Gastroesophageal sphincter (tissue), 4 donors: ENCODE data around the gene HS3ST3A1. TPM values are rescaled to one million over a fixed set of nuclear protein-coding genes. Genes with fewer than 3 reads are reported as not detected.
A peak's percentile ranks its signal among the peaks of the same experiment; 100 is the strongest.

Experiments
- ATAC-seq: fragments of 150-250 bp; one replicate; pipeline ENCODE4 v1.9.1; 2016; ENCODE audit warnings: mild to moderate bottlenecking, moderate library complexity
- H3K27ac ChIP-seq, 4 donors: fragments of 200-600 bp; sonication (generic) in 3 of 4; 1 replicate in 3 of 4; 2 replicates in 1 of 4; pipeline ENCODE4 v1.5.1; 2016 to 2019
- H3K27me3 ChIP-seq: fragments of 200-600 bp; sonication (generic); one replicate; pipeline ENCODE4 v1.5.1; 2019
- H3K36me3 ChIP-seq, 2 donors: fragments of 200-600 bp; sonication (generic); one replicate each; pipeline ENCODE4 v1.5.1; 2019; ENCODE audit warnings: control low read depth in 1 of 2
- H3K4me1 ChIP-seq, 3 donors: fragments of 200-600 bp; sonication (generic); 1 replicate in 2 of 3; 2 replicates in 1 of 3; pipeline ENCODE4 v1.5.1; 2016 to 2019; ENCODE audit warnings: control low read depth in 2 of 3
- H3K4me3 ChIP-seq, 2 donors: fragments of 200-600 bp; sonication (generic); one replicate each; pipeline ENCODE4 v1.5.1; 2019; ENCODE audit warnings: mild to moderate bottlenecking in 1 of 2, moderate library complexity in 1 of 2
- H3K9me3 ChIP-seq, 3 donors: fragments of 200-600 bp; sonication (generic); one replicate each; pipeline ENCODE4 v1.5.1; 2017 to 2019; ENCODE audit warnings: control low read depth in 2 of 3
- CTCF ChIP-seq, 4 experiments: fragments of 200-600 bp in 2 of 4; fragments of 450-650 bp in 2 of 4; sonication (generic) in 1 of 4; IDR thresholded peaks; one replicate each; pipeline ENCODE4 v1.5.1; 2017 to 2019; ENCODE audit warnings: antibody characterized with exemption in 4 of 4, mild to moderate bottlenecking in 2 of 4, moderate library complexity in 2 of 4
- EP300 ChIP-seq: sonication (generic); formaldehyde crosslinking; IDR thresholded peaks from one replicate; pipeline ENCODE4 v1.6.1; 2017; ENCODE audit warnings: antibody characterized with exemption, mild to moderate bottlenecking
- POLR2A ChIP-seq, 2 donors: fragments of 450-650 bp; IDR thresholded peaks; one replicate each; pipeline ENCODE4 v1.6.1; 2017; ENCODE audit warnings: antibody characterized with exemption in 2 of 2, mild to moderate bottlenecking in 2 of 2, moderate library complexity in 1 of 2
- POLR2AphosphoS5 ChIP-seq: sonication (generic); formaldehyde crosslinking; IDR thresholded peaks from one replicate; pipeline ENCODE4 v1.6.1; 2017; ENCODE audit warnings: antibody characterized with exemption
- whole genome bisulfite sequencing, 2 donors: methylation state at CpG; one replicate each; pipeline ENCODE4 v1.1.5; 2018; ENCODE audit warnings: low coverage in 1 of 2; 5-methylcytosine and 5-hydroxymethylcytosine counted together
- total RNA-seq, 4 donors: library from RNA; depleted of rRNA; stranded (reverse); fragments of >200 nt; gene quantifications; one replicate each; pipeline ENCODE4 v1.1.0, GENCODE V29; 2016

HS3ST3A1 gene
- total RNA-seq, 4 donors from 2014 or later: 5.9 to 10.9 (median 8.9) TPM

GRCh38 chr17:13616031-13616430 lies 14.3 kb upstream of the HS3ST3A1 start:
- no peak for TF ChIP-seq CTCF (IDR thresholded peaks at IDR 0.05)
- no peak for TF ChIP-seq POLR2A (IDR thresholded peaks at IDR 0.05)
- no peak for TF ChIP-seq POLR2AphosphoS5
- no peak for TF ChIP-seq EP300
- Histone ChIP-seq H3K27me3 (no peaks in the 10 kb centered on the region), H3K9me3 (no peaks in the 10 kb centered on the region), H3K4me3 (no peak overlapping the region), H3K36me3 (no peaks in the 10 kb centered on the region), H3K27ac (no peak overlapping the region), H3K4me1 (no peaks in the 10 kb centered on the region)
- WGBS, 2 donors: 75 to 85% methylated on average over 5 of the region's 5 CpGs
- no peak for ATAC-seq

- 50 to 82% methylated on average over 1 to 3 of the region's 4 CpGs for WGBS, 2 donors
- ATAC-seq: no peak
- H3K9me3 ChIP-seq: no peaks in the 10 kb centered on the region
- H3K4me3 ChIP-seq: no peak overlapping the region
- no peaks in the 10 kb centered on the region for H3K36me3 ChIP-seq
- H3K27ac ChIP-seq: no peak overlapping the region
- peaks cover 13% of the 10 kb centered on the region for H3K27me3 ChIP-seq
- H3K4me1 ChIP-seq: no peaks in the 10 kb centered on the region
- no peak for TF ChIP-seq CTCF (IDR thresholded peaks at IDR 0.05)
- TF ChIP-seq POLR2A (IDR thresholded peaks at IDR 0.05): no peak
- TF ChIP-seq POLR2AphosphoS5: no peak
- no peak for TF ChIP-seq EP300
Measured at GRCh38 chr17:13609941-13610340, 8.2 kb upstream of the HS3ST3A1 start.

GRCh38 chr17:13601322-13601775 lies 380 bp downstream of the HS3ST3A1 start:
- no peak for ATAC-seq
- TF ChIP-seq EP300 (no peak), POLR2A (IDR thresholded peaks at IDR 0.05) (no peak), POLR2AphosphoS5 (no peak), CTCF (IDR thresholded peaks at IDR 0.05) (no peak)
- peak overlapping the region; percentile 29 to 62 for H3K4me3 ChIP-seq
- peaks cover 0 to 29% (median 8%) of the 10 kb centered on the region in 3 donors for H3K4me1 ChIP-seq
- H3K36me3 ChIP-seq: no peaks in the 10 kb centered on the region
- WGBS, 2 donors: no CpG with 5 or more reads among the region's 46 CpGs
- no peaks in the 10 kb centered on the region for H3K9me3 ChIP-seq
- H3K27ac ChIP-seq: peak overlapping the region in 3 of 4 donors; percentile 60 to 83 (median 78)
- H3K27me3 ChIP-seq: peaks cover 73% of the 10 kb centered on the region

GRCh38 chr17:13600475-13601321 lies 1.0 kb downstream of the HS3ST3A1 start:
- TF ChIP-seq POLR2AphosphoS5: no peak
- TF ChIP-seq POLR2A (IDR thresholded peaks at IDR 0.05): no peak
- TF ChIP-seq CTCF (IDR thresholded peaks at IDR 0.05): no peak
- TF ChIP-seq EP300: no peak
- Histone ChIP-seq H3K27me3 (peaks cover 78% of the 10 kb centered on the region), H3K9me3 (no peaks in the 10 kb centered on the region), H3K27ac (peak overlapping the region in 3 of 4 donors; percentile 60 to 83 (median 78)), H3K4me3 (peak overlapping the region; percentile 29 to 62), H3K36me3 (no peaks in the 10 kb centered on the region), H3K4me1 (peaks cover 0 to 31% (median 8%) of the 10 kb centered on the region in 3 donors)
- ATAC-seq: no peak
- no CpG with 5 or more reads among the region's 101 CpGs for WGBS, 2 donors

GRCh38 chr17:13599864-13600263 lies 1.9 kb downstream of the HS3ST3A1 start:
- Histone ChIP-seq H3K4me1 (peaks cover 0 to 34% (median 8%) of the 10 kb centered on the region in 3 donors), H3K9me3 (no peaks in the 10 kb centered on the region), H3K27me3 (peaks cover 73% of the 10 kb centered on the region), H3K36me3 (no peaks in the 10 kb centered on the region), H3K27ac (peak overlapping the region in 2 of 4 donors; percentile 78 to 83), H3K4me3 (peak overlapping the region in 1 of 2 donors; percentile 62)
- TF ChIP-seq EP300 (no peak), POLR2A (IDR thresholded peaks at IDR 0.05) (no peak), CTCF (IDR thresholded peaks at IDR 0.05) (no peak), POLR2AphosphoS5 (no peak)
- ATAC-seq: no peak
- 45 to 74% methylated on average over 3 of the region's 3 CpGs for WGBS, 2 donors
